Testis (tissue), 3 donors: ENCODE results near the gene HEMK1. TPM values are rescaled to one million over a fixed set of nuclear protein-coding genes. Genes with fewer than 3 reads are reported as not detected.

Experiments
- DNase-seq: peaks from one replicate; pipeline ENCODE4 v3.0.0-alpha.2; 2019
- H3K27ac ChIP-seq, 2 donors: fragments of 200-600 bp; sonication (generic); one replicate each; pipeline ENCODE4 v1.5.1; 2019
- H3K27me3 ChIP-seq: fragments of 200-600 bp; sonication (generic); one replicate; pipeline ENCODE4 v1.5.1; 2019
- H3K36me3 ChIP-seq: fragments of 200-600 bp; sonication (generic); one replicate; pipeline ENCODE4 v1.5.1; 2017; ENCODE audit warnings: low read depth; ENCODE audit errors: missing control alignments
- H3K4me1 ChIP-seq: fragments of 200-600 bp; sonication (generic); one replicate; pipeline ENCODE4 v1.5.1; 2019
- H3K4me3 ChIP-seq, 2 donors: fragments of 200-600 bp; sonication (generic); one replicate each; pipeline ENCODE4 v1.5.1; 2017 to 2019
- H3K9me3 ChIP-seq: fragments of 200-600 bp; sonication (generic); one replicate; pipeline ENCODE4 v1.5.1; 2017
- POLR2A ChIP-seq: fragments of 450-650 bp; IDR thresholded peaks from one replicate; pipeline ENCODE4 v1.6.1; 2017; ENCODE audit warnings: antibody characterized with exemption, mild to moderate bottlenecking, moderate library complexity
- WGBS, 2 donors: methylation state at CpG; one replicate each; pipeline ENCODE4 v1.1.5; 2018; 5-methylcytosine and 5-hydroxymethylcytosine counted together
- intact Hi-C: fragments of 100-400 bp; cut with DNase I; formaldehyde crosslinking; loops from one replicate; pipeline ENCODE4 v1.15.1; 2023; ENCODE audit warnings: low total_unique reads
- polyA plus RNA-seq: library from polyadenylated mRNA; stranded (reverse); fragments of 350-450 nt; fragmentation: Illumina TruSeq; extraction: RNeasy Lipid Tissue Mini Kit (QIAGEN cat#74804); gene quantifications from one replicate; pipeline ENCODE4 v1.2.3, GENCODE V29; 2014; ENCODE audit warnings: low read depth, low replicate concordance; ENCODE audit not compliant: insufficient read depth
- total RNA-seq, 2 donors: library from RNA; depleted of rRNA; stranded (reverse); fragments of >200 nt; gene quantifications; one replicate each; pipeline ENCODE4 v1.2.3, GENCODE V29; 2016
- TF ChIP-seq, protein P1 (sequence below), 3 experiments: fragments of 450-650 bp in 2 of 3; fragments of 200-600 bp in 1 of 3; sonication (generic) in 1 of 3; IDR thresholded peaks; one replicate each; pipeline ENCODE4 v1.5.1; 2016 to 2019; ENCODE audit warnings: antibody characterized with exemption in 3 of 3, mild to moderate bottlenecking in 2 of 3, moderate library complexity in 1 of 3

The HEMK1 gene
- total and polyA plus RNA-seq, 3 donors from 2014 or later: 12.8 to 25.7 (median 13.1) TPM

GRCh38 chr3:50615190-50615589 is 45.9 kb downstream of the HEMK1 start:
- no peak for DNase-seq
- H3K27me3 ChIP-seq: no peaks in the 10 kb centered on the region
- peaks cover 44% of the 10 kb centered on the region for H3K4me1 ChIP-seq

GRCh38 chr3:50616003-50616769 is 46.9 kb downstream of the HEMK1 start:
- Histone ChIP-seq H3K36me3 (no peaks in the 10 kb centered on the region), H3K27me3 (no peaks in the 10 kb centered on the region), H3K4me3 (peak overlapping the region; percentile 78 to 80), H3K4me1 (peaks cover 35% of the 10 kb centered on the region), H3K9me3 (no peaks in the 10 kb centered on the region), H3K27ac (peak overlapping the region; percentile 36 to 54)
- TF ChIP-seq POLR2A: no peak
- TF ChIP-seq, protein P1, sequence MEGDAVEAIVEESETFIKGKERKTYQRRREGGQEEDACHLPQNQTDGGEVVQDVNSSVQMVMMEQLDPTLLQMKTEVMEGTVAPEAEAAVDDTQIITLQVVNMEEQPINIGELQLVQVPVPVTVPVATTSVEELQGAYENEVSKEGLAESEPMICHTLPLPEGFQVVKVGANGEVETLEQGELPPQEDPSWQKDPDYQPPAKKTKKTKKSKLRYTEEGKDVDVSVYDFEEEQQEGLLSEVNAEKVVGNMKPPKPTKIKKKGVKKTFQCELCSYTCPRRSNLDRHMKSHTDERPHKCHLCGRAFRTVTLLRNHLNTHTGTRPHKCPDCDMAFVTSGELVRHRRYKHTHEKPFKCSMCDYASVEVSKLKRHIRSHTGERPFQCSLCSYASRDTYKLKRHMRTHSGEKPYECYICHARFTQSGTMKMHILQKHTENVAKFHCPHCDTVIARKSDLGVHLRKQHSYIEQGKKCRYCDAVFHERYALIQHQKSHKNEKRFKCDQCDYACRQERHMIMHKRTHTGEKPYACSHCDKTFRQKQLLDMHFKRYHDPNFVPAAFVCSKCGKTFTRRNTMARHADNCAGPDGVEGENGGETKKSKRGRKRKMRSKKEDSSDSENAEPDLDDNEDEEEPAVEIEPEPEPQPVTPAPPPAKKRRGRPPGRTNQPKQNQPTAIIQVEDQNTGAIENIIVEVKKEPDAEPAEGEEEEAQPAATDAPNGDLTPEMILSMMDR (IDR thresholded peaks at IDR 0.05): peak; percentile 93 to 94 (median 94)
- intact Hi-C loops: loop anchor here (5.0 kb wide), 1 partner anchor 771 kb away; the partner anchor contains the start of gene MANF
- DNase-seq: peak; percentile 90
- WGBS, 2 donors: 0 to 1% methylated on average over 20 to 24 of the region's 24 CpGs

More at GRCh38 chr3:50615190-50615589, 45.9 kb downstream of the HEMK1 start:
- H3K27ac ChIP-seq: no peak overlapping the region
- 61 to 71% methylated on average over 1 of the region's 1 CpG for WGBS, 2 donors
- H3K9me3 ChIP-seq: no peaks in the 10 kb centered on the region
- H3K4me3 ChIP-seq: no peak overlapping the region
- no peaks in the 10 kb centered on the region for H3K36me3 ChIP-seq
- intact Hi-C loops: loop anchor here (5.0 kb wide), 1 partner anchor 772 kb away; the partner anchor contains the start of gene MANF
- TF ChIP-seq POLR2A: no peak
- TF ChIP-seq, protein P1 (IDR thresholded peaks at IDR 0.05): no peak

DNA sequence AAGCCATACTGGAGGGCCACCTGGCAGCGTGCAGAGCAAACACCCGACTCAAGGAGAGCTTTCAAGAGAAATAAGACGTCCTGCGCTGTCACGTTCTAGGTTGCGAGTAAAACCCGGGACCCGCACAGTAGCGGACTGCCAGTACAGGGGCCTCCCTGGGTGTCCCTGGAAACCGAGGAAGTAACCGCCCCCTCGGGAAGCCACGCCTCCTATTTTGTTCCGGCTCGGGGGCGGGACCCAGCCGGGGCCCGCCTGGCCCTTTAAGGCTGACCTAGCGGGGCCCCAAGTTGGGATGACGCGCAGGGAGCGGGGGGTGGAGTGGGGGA is 47.4 kb downstream of the HEMK1 start:
- H3K9me3 ChIP-seq: no peaks in the 10 kb centered on the region
- H3K27me3 ChIP-seq: no peaks in the 10 kb centered on the region
- peak overlapping the region; percentile 78 to 80 for H3K4me3 ChIP-seq
- 0 to 1% methylated on average over 7 to 22 of the region's 22 CpGs for WGBS, 2 donors
- TF ChIP-seq, protein P1 (IDR thresholded peaks at IDR 0.05): no peak
- TF ChIP-seq POLR2A: no peak
- H3K4me1 ChIP-seq: peaks cover 33% of the 10 kb centered on the region
- peak; percentile 93 for DNase-seq
- H3K27ac ChIP-seq: peak overlapping the region; percentile 40 to 54
- intact Hi-C loops: loop anchor here (5.0 kb wide), 1 partner anchor 771 kb away; the partner anchor contains the start of gene MANF
- no peaks in the 10 kb centered on the region for H3K36me3 ChIP-seq

- WGBS, 2 donors: 1% methylated on average over 51 of the region's 58 CpGs; no CpG with 5 or more reads in 1 of the 2 donors
- no peaks in the 10 kb centered on the region for H3K27me3 ChIP-seq
- H3K4me3 ChIP-seq: peak within 1 kb of the TSS; percentile 78 to 80
- peak; percentile 27 for DNase-seq
- H3K9me3 ChIP-seq: no peaks in the 10 kb centered on the region
- H3K4me1 ChIP-seq: peaks cover 32% of the 10 kb centered on the region
- intact Hi-C loops: loop anchor here (5.0 kb wide), 1 partner anchor 770 kb away; the partner anchor contains the start of gene MANF
- peak within 1 kb of the TSS; percentile 40 to 76 for H3K27ac ChIP-seq
- H3K36me3 ChIP-seq: no peaks in the 10 kb centered on the region
- no peak for TF ChIP-seq POLR2A
- TF ChIP-seq, protein P1 (IDR thresholded peaks at IDR 0.05): no peak
Measured at GRCh38 chr3:50617096-50617791, 47.9 kb downstream of the HEMK1 start, which contains the start of gene MAPKAPK3. TSS of gene MAPKAPK3 (plus strand) at chr3:50617151. CDS start at chr3:50617566, 415 bp downstream.
